IMR-90 (cell line): ENCODE results near the gene DEAF1. TPM values are rescaled to one million over a fixed set of nuclear protein-coding genes. Genes with fewer than 3 reads are reported as not detected.

Experiments
- ATAC-seq: fragments of 200-7000 bp; cut with Tn5 transposase; 2 replicates; pipeline ENCODE4 v1.9.1; 2020; ENCODE audit warnings: low read depth, mild to moderate bottlenecking, moderate library complexity
- BruUV-seq: library from RNA; stranded (reverse); fragments of 400-500 nt; replicated peaks from 2 replicates; lab custom pipeline; 2021; lab: Mats Ljungman, UMichigan
- CTCF ChIA-PET: fragments of 300-600 bp; formaldehyde crosslinking; extraction: SDS; loops from one replicate; lab custom pipeline; 2021; ENCODE audit warnings: antibody characterized with exemption; lab: Yijun Ruan, JAX
- POLR2A ChIA-PET: fragments of 300-600 bp; sonication (Branson Sonifier 250); formaldehyde crosslinking; loops from one replicate; lab custom pipeline; 2022; ENCODE audit warnings: antibody characterized with exemption; ENCODE audit not compliant: unreplicated experiment; lab: Charles Lee
- DNase-seq: peaks from one replicate; pipeline ENCODE4 v3.0.0; 2013
- H2AFZ ChIP-seq: replicated peaks from 2 replicates; pipeline ENCODE3; 2013; ENCODE audit warnings: low read length, mild to moderate bottlenecking; ENCODE audit not compliant: poor library complexity
- H2AK5ac ChIP-seq: 2 replicates; pipeline ENCODE4 v1.6.1; 2013; ENCODE audit warnings: low read depth, low read length, inconsistent platforms
- H2AK9ac ChIP-seq: replicated peaks from 2 replicates; pipeline ENCODE3; 2013; ENCODE audit warnings: mild to moderate bottlenecking, low read depth, low read length, moderate library complexity; ENCODE audit not compliant: poor library complexity
- H2BK120ac ChIP-seq: 2 replicates; pipeline ENCODE4 v1.6.1; 2013; ENCODE audit warnings: low read depth, low read length, inconsistent platforms
- H2BK15ac ChIP-seq: 3 replicates; pipeline ENCODE4 v1.6.1; 2013; ENCODE audit warnings: low read depth, low read length, inconsistent platforms
- H2BK20ac ChIP-seq: 2 replicates; pipeline ENCODE4 v1.6.1; 2013; ENCODE audit warnings: low read depth, mild to moderate bottlenecking, inconsistent platforms, low read length, moderate library complexity
- H2BK5ac ChIP-seq: 2 replicates; pipeline ENCODE4 v1.6.1; 2013; ENCODE audit warnings: mild to moderate bottlenecking, low read depth, low read length, inconsistent platforms; ENCODE audit not compliant: poor library complexity, severe bottlenecking
- H3K14ac ChIP-seq: replicated peaks from 2 replicates; pipeline ENCODE4 v1.6.1; 2013; ENCODE audit warnings: low read depth, low read length, inconsistent platforms
- H3K18ac ChIP-seq: 2 replicates; pipeline ENCODE4 v1.6.1; 2013; ENCODE audit warnings: low read depth, low read length, control low read depth
- H3K23ac ChIP-seq: 2 replicates; pipeline ENCODE4 v1.6.1; 2013; ENCODE audit warnings: low read depth, low read length, inconsistent platforms
- H3K27ac ChIP-seq: 2 replicates; pipeline ENCODE4 v1.5.1; 2013; ENCODE audit warnings: mild to moderate bottlenecking, control low read depth, low read length; ENCODE audit not compliant: insufficient read depth
- H3K27me3 ChIP-seq: 2 replicates; pipeline ENCODE4 v1.6.1; 2013; ENCODE audit warnings: low read length; ENCODE audit not compliant: control insufficient read depth, insufficient read depth
- H3K36me3 ChIP-seq: 2 replicates; pipeline ENCODE4 v1.6.1; 2013; ENCODE audit warnings: low read length, mixed read lengths; ENCODE audit not compliant: control insufficient read depth, insufficient read depth
- H3K4ac ChIP-seq: 2 replicates; pipeline ENCODE4 v1.6.1; 2013; ENCODE audit warnings: low read depth, low read length, inconsistent platforms
- H3K4me1 ChIP-seq: 2 replicates; pipeline ENCODE4 v1.6.1; 2013; ENCODE audit warnings: low read length, mixed read lengths; ENCODE audit not compliant: control insufficient read depth, insufficient read depth
- H3K4me2 ChIP-seq: 2 replicates; pipeline ENCODE4 v1.6.1; 2013; ENCODE audit warnings: low read depth, mild to moderate bottlenecking, control low read depth, low read length, moderate library complexity
- H3K4me3 ChIP-seq: 2 replicates; pipeline ENCODE4 v1.5.1; 2013; ENCODE audit warnings: low read depth, mild to moderate bottlenecking, control low read depth, low read length, moderate library complexity; ENCODE audit not compliant: insufficient read depth
- H3K56ac ChIP-seq: 2 replicates; pipeline ENCODE4 v1.6.1; 2013; ENCODE audit warnings: low read length, inconsistent platforms; ENCODE audit not compliant: insufficient read depth; ENCODE audit errors: extremely low read depth
- H3K79me1 ChIP-seq, 2 experiments: 2 replicates each; pipeline ENCODE4 v1.6.1; 2013; ENCODE audit warnings: low read length in 2 of 2, inconsistent platforms in 1 of 2, low read depth in 1 of 2
- H3K9ac ChIP-seq: 2 replicates; pipeline ENCODE4 v1.6.1; 2013; ENCODE audit warnings: low read depth, low read length, control low read depth
- H3K9me1 ChIP-seq: 2 replicates; pipeline ENCODE4 v1.6.1; 2013; ENCODE audit warnings: low read length, inconsistent platforms; ENCODE audit not compliant: insufficient read depth
- H3K9me3 ChIP-seq: 2 replicates; pipeline ENCODE4 v1.6.1; 2013; ENCODE audit warnings: low read length; ENCODE audit not compliant: control insufficient read depth, insufficient read depth
- H4K20me1 ChIP-seq: 2 replicates; pipeline ENCODE4 v1.6.1; 2013; ENCODE audit warnings: low read length, inconsistent platforms; ENCODE audit not compliant: insufficient read depth
- H4K5ac ChIP-seq: 2 replicates; pipeline ENCODE4 v1.6.1; 2013; ENCODE audit warnings: mild to moderate bottlenecking, low read depth, low read length, control low read depth
- H4K8ac ChIP-seq, 2 experiments: 2 replicates each; pipeline ENCODE4 v1.6.1; 2013; ENCODE audit warnings: low read depth in 2 of 2, low read length in 2 of 2, control low read depth in 1 of 2, inconsistent platforms in 1 of 2
- H4K91ac ChIP-seq: 2 replicates; pipeline ENCODE4 v1.6.1; 2013; ENCODE audit warnings: low read depth, low read length, inconsistent platforms; ENCODE audit not compliant: insufficient read depth
- BHLHE40 ChIP-seq: fragments of 150-350 bp; IDR thresholded peaks from 2 replicates; pipeline ENCODE4 v1.6.1; 2016; ENCODE audit warnings: mild to moderate bottlenecking, low read depth, low read length
- CEBPB ChIP-seq: IDR thresholded peaks from 2 replicates; pipeline ENCODE4 v1.6.1; 2012; ENCODE audit warnings: low read depth, low read length, improper control_type of control experiment
- CHD1 ChIP-seq: IDR thresholded peaks from 2 replicates; pipeline ENCODE4 v1.6.1; 2012; ENCODE audit warnings: low read depth, low read length, improper control_type of control experiment
- FOS ChIP-seq: fragments of 150-350 bp; IDR thresholded peaks from 2 replicates; pipeline ENCODE4 v1.6.1; 2016; ENCODE audit warnings: low read depth, low read length
- MAFK ChIP-seq: IDR thresholded peaks from 2 replicates; pipeline ENCODE4 v1.6.1; 2012; ENCODE audit warnings: low read depth, low read length, improper control_type of control experiment
- MAZ ChIP-seq: IDR thresholded peaks from 2 replicates; pipeline ENCODE4 v1.6.1; 2012; ENCODE audit warnings: low read depth, mild to moderate bottlenecking, low read length, improper control_type of control experiment, moderate library complexity, borderline replicate concordance
- NFE2L2 ChIP-seq: fragments of 150-350 bp; IDR thresholded peaks from 2 replicates; pipeline ENCODE4 v1.6.1; 2016; ENCODE audit warnings: low read depth, mild to moderate bottlenecking, low read length
- POLR2A ChIP-seq: IDR thresholded peaks from 2 replicates; pipeline ENCODE4 v1.6.1; 2012; ENCODE audit warnings: mild to moderate bottlenecking, low read depth, low read length
- RAD21 ChIP-seq: IDR thresholded peaks from 2 replicates; pipeline ENCODE4 v1.6.1; 2012; ENCODE audit warnings: low read length, improper control_type of control experiment
- RCOR1 ChIP-seq: IDR thresholded peaks from 2 replicates; pipeline ENCODE4 v1.6.1; 2012; ENCODE audit warnings: mild to moderate bottlenecking, low read length, improper control_type of control experiment; ENCODE audit not compliant: insufficient replicate concordance
- RFX5 ChIP-seq: IDR thresholded peaks from 2 replicates; pipeline ENCODE4 v1.8.0; 2012; ENCODE audit warnings: low read depth, mild to moderate bottlenecking, low read length, moderate library complexity
- USF2 ChIP-seq: fragments of 150-350 bp; IDR thresholded peaks from 2 replicates; pipeline ENCODE4 v1.6.1; 2017; ENCODE audit warnings: mild to moderate bottlenecking, antibody characterized with exemption, low read length, low read depth
- WGBS, 2 experiments: methylation state at CpG; one replicate each; pipeline versions ENCODE4 v1.1.5 to v1.1.7; 2013; ENCODE audit warnings: missing lambda C conversion rate in 2 of 2; ENCODE audit not compliant: insufficient read length in 1 of 2; ENCODE audit errors: extremely low coverage in 2 of 2; 5-methylcytosine and 5-hydroxymethylcytosine counted together
- dilution Hi-C: fragments of 300-500 bp; cut with HindIII; formaldehyde crosslinking; loops from one replicate; pipeline ENCODE4 v1.14.3; 2018; ENCODE audit warnings: low sequenced_read_pairs; ENCODE audit not compliant: unreplicated experiment
- in situ Hi-C: fragments of 300-500 bp; cut with MboI; formaldehyde crosslinking; loops from 3 replicates; pipeline ENCODE4 v1.14.3; 2019; ENCODE audit warnings: low sequenced_read_pairs, inconsistent platforms, mixed read lengths
- intact Hi-C: fragments of 100-400 bp; cut with micrococcal nuclease; formaldehyde crosslinking; loops from 2 replicates; pipeline ENCODE4 v1.10.0; 2022
- polyA plus RNA-seq, 3 experiments: library from polyadenylated mRNA; depleted of rRNA; stranded (reverse); fragments of >200 nt; gene quantifications; 2 replicates each; pipeline ENCODE4 v1.2.3, GENCODE V29; 2012; ENCODE audit warnings: low replicate concordance in 1 of 3
- total RNA-seq: library from RNA; depleted of rRNA; stranded (reverse); fragments of >200 nt; gene quantifications from 2 replicates; pipeline ENCODE4 v1.2.3, GENCODE V29; 2012
- TF ChIP-seq, protein P1 (sequence below): conservative IDR thresholded peaks from 2 replicates; pipeline ENCODE4 v1.5.1; 2012; ENCODE audit warnings: mild to moderate bottlenecking, low read depth, low read length, improper control_type of control experiment

DEAF1 gene
- total and polyA plus RNA-seq, 2 of the 4 experiments (the other 2 are of a cell fraction): 22.9 to 31.6 TPM

DNA sequence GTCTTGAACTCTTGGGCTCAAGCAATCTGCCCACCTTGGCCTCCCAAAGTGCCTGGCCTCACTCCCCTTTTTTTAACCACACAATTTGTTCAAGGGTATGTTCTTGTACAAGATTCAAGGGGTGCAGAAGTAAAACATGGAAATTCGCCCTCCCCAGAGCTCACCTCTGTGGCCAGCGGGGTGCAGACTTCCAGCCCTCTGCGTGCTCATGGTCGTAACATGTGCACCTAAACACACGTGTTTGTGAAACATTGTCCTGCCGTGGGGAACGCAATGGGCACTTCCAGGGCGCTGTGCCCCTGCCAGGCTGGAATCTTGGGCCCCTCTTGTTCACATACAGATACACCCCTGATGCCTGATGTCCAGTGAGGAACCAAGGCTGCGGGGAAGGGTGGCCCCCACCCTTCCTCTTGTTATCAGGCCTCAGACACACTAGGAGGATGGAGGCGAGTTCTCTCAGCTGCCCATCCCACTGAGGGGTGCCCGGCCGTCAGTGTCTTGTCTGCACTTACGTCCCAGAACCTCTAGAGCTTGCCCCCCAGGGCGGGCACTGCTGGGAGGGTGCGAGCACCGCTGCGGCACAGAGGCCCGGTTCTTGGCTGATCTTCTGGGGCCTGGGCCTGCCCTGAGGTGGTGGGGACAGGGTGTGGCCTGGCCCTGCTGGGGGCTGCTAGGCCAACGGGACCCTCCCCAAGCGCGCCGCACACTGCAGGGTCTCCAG, 6.9 kb upstream of the DEAF1 start:
- POLR2A ChIA-PET: no interaction called here
- Histone ChIP-seq H3K4me1 (peaks cover 33% of the 10 kb centered on the region), H3K4me2 (no peak overlapping the region), H3K4me3 (no peak overlapping the region), H3K27ac (no peak overlapping the region), H4K8ac (no peak overlapping the region), H2BK120ac (no peak overlapping the region), H3K79me1 (peaks cover 21 to 71% of the 10 kb centered on the region in 2 experiments), H2AK9ac (no peak overlapping the region), H3K56ac (no peak overlapping the region), H2AK5ac (no peak overlapping the region), H2AFZ (no peak overlapping the region), H3K23ac (no peak overlapping the region), H3K9me3 (no peaks in the 10 kb centered on the region), H3K4ac (no peak overlapping the region), H4K91ac (no peak overlapping the region), H3K36me3 (peaks cover 21% of the 10 kb centered on the region; the same call in 1 of the 2 replicates), H3K9ac (no peak overlapping the region), H2BK20ac (no peak overlapping the region), H3K14ac (no peak overlapping the region), H3K18ac (no peak overlapping the region), H2BK15ac (no peak overlapping the region), H4K5ac (no peak overlapping the region), H4K20me1 (peaks cover 24% of the 10 kb centered on the region), H3K9me1 (peaks cover 20% of the 10 kb centered on the region), H3K27me3 (no peaks in the 10 kb centered on the region), H2BK5ac (no peak overlapping the region)
- dilution Hi-C loops (no loop called here), intact Hi-C loops (no loop called here), in situ Hi-C loops (no loop called here)
- ATAC-seq (no peak), DNase-seq (no peak)
- CTCF ChIA-PET: interaction anchor here (0.7 kb wide), 1 partner anchor 14 kb away, joined by 4 read pairs; no protein-coding TSS in a partner anchor
- TF ChIP-seq CHD1: no peak
- TF ChIP-seq BHLHE40: no peak
- TF ChIP-seq MAZ: no peak
- TF ChIP-seq RFX5: no peak
- no peak for TF ChIP-seq POLR2A
- TF ChIP-seq RCOR1: no peak
- no peak for TF ChIP-seq RAD21
- TF ChIP-seq FOS: no peak
- TF ChIP-seq NFE2L2: no peak
- TF ChIP-seq, protein P1, sequence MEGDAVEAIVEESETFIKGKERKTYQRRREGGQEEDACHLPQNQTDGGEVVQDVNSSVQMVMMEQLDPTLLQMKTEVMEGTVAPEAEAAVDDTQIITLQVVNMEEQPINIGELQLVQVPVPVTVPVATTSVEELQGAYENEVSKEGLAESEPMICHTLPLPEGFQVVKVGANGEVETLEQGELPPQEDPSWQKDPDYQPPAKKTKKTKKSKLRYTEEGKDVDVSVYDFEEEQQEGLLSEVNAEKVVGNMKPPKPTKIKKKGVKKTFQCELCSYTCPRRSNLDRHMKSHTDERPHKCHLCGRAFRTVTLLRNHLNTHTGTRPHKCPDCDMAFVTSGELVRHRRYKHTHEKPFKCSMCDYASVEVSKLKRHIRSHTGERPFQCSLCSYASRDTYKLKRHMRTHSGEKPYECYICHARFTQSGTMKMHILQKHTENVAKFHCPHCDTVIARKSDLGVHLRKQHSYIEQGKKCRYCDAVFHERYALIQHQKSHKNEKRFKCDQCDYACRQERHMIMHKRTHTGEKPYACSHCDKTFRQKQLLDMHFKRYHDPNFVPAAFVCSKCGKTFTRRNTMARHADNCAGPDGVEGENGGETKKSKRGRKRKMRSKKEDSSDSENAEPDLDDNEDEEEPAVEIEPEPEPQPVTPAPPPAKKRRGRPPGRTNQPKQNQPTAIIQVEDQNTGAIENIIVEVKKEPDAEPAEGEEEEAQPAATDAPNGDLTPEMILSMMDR: no peak
- TF ChIP-seq MAFK: no peak
- TF ChIP-seq USF2: no peak
- no peak for TF ChIP-seq CEBPB
- no TSS peak for BruUV-seq
- WGBS, 2 experiments: 97% methylated on average over 17 of the region's 22 CpGs; no CpG with 5 or more reads in 1 of the 2 experiments
